Neural cell (in vitro differentiated cells): ENCODE data around the gene ZBTB25.
A peak's percentile ranks its signal among the peaks of the same experiment; 100 is the strongest.

Experiments used
- CTCF ChIP-seq: fragments of 450-650 bp; IDR thresholded peaks from 2 replicates; pipeline ENCODE4 v1.5.1; 2014; ENCODE audit warnings: antibody characterized with exemption, mild to moderate bottlenecking, moderate library complexity; ENCODE audit not compliant: poor library complexity, severe bottlenecking
- EP300 ChIP-seq: fragments of 450-650 bp; conservative IDR thresholded peaks from 2 replicates; pipeline ENCODE4 v1.6.1; 2014; ENCODE audit warnings: antibody characterized with exemption, mild to moderate bottlenecking, moderate library complexity; ENCODE audit not compliant: poor library complexity, severe bottlenecking
- EZH2 ChIP-seq: fragments of 200-600, 300-800 bp; shearing (Covaris generic), sonication (generic); IDR thresholded peaks from 2 replicates; pipeline ENCODE4 v1.6.1; 2014; ENCODE audit warnings: antibody characterized with exemption, low read length, borderline replicate concordance, mild to moderate bottlenecking; ENCODE audit not compliant: insufficient read depth, poor library complexity, severe bottlenecking
- POLR2AphosphoS5 ChIP-seq: IDR thresholded peaks from 2 replicates; pipeline ENCODE4 v1.6.1; 2012
- RAD21 ChIP-seq: fragments of 450-650 bp; conservative IDR thresholded peaks from 2 replicates; pipeline ENCODE4 v1.6.1; 2014; ENCODE audit warnings: antibody characterized with exemption, mild to moderate bottlenecking, moderate library complexity
- SMC3 ChIP-seq: fragments of 450-650 bp; conservative IDR thresholded peaks from 2 replicates; pipeline ENCODE4 v1.6.1; 2014; ENCODE audit warnings: antibody characterized with exemption, mild to moderate bottlenecking, moderate library complexity; ENCODE audit not compliant: poor library complexity
- TF ChIP-seq, protein P1 (sequence below): IDR thresholded peaks from 2 replicates; pipeline ENCODE4 v1.6.1; 2012; ENCODE audit warnings: borderline replicate concordance

DNA sequence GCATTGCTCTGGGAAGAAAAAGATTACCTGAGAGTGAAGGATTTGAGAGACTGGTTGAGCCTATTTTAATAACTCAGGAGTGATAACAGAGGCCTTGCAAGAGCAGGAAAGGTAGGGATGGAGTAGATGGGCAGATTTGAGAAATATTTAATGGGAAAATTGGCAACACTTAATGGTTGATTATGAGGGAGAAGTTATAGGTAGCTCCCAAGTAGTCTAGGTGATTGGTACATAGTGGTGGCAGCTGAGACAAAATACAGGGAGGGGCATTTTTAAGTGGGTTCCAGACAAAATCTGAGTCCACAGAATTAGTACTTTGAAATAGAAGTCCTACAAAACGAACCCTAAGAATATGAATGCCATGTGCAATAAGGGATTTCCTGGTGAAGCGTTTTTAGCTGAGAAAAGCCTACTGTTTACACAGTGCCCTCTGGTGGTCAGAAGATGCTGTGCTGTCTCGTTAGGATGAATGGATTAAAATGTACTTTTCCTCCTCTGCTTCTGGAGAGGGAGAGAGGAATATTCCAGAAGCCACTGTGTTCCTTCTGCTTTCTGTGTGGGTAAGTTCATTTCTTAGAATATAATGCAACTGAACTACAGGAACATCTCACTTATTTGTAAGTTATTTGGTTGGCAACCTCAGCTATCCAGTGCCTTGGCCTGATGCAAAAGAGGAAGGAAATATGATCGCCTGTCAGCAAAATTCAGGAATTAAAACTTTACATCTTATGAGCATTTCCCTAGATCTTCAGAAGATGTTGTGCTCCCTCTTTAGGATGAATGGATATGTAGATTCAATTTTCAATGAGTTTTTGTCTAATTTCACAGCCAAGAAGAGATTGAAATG lies 7.4 kb upstream of the ZBTB25 start:
- TF ChIP-seq CTCF (peak; percentile 79), RAD21 (peak; percentile 65), EZH2 (no peak), EP300 (no peak), SMC3 (peak; percentile 78), POLR2AphosphoS5 (no peak)
- TF ChIP-seq, protein P1, sequence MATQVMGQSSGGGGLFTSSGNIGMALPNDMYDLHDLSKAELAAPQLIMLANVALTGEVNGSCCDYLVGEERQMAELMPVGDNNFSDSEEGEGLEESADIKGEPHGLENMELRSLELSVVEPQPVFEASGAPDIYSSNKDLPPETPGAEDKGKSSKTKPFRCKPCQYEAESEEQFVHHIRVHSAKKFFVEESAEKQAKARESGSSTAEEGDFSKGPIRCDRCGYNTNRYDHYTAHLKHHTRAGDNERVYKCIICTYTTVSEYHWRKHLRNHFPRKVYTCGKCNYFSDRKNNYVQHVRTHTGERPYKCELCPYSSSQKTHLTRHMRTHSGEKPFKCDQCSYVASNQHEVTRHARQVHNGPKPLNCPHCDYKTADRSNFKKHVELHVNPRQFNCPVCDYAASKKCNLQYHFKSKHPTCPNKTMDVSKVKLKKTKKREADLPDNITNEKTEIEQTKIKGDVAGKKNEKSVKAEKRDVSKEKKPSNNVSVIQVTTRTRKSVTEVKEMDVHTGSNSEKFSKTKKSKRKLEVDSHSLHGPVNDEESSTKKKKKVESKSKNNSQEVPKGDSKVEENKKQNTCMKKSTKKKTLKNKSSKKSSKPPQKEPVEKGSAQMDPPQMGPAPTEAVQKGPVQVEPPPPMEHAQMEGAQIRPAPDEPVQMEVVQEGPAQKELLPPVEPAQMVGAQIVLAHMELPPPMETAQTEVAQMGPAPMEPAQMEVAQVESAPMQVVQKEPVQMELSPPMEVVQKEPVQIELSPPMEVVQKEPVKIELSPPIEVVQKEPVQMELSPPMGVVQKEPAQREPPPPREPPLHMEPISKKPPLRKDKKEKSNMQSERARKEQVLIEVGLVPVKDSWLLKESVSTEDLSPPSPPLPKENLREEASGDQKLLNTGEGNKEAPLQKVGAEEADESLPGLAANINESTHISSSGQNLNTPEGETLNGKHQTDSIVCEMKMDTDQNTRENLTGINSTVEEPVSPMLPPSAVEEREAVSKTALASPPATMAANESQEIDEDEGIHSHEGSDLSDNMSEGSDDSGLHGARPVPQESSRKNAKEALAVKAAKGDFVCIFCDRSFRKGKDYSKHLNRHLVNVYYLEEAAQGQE: no peak
